T-helper 9 cell (primary cell): ENCODE measurements around the gene CLDN2.
"Not testable (repeated sequence)": the region's sequence is repeated elsewhere in the genome, so short reads cannot be mapped to it uniquely, and the experiment has no call there.

Source experiments
- DNase-seq: peaks from one replicate; pipeline ENCODE4 v3.0.0-alpha.2; 2020
- total RNA-seq, 2 donors: gene quantifications; one replicate each; lab custom pipeline; 2026; lab: John Stamatoyannopoulos, UW

CLDN2 gene, protein sequence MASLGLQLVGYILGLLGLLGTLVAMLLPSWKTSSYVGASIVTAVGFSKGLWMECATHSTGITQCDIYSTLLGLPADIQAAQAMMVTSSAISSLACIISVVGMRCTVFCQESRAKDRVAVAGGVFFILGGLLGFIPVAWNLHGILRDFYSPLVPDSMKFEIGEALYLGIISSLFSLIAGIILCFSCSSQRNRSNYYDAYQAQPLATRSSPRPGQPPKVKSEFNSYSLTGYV
- total RNA-seq, result 0 reads per million in 2 donors

DNA sequence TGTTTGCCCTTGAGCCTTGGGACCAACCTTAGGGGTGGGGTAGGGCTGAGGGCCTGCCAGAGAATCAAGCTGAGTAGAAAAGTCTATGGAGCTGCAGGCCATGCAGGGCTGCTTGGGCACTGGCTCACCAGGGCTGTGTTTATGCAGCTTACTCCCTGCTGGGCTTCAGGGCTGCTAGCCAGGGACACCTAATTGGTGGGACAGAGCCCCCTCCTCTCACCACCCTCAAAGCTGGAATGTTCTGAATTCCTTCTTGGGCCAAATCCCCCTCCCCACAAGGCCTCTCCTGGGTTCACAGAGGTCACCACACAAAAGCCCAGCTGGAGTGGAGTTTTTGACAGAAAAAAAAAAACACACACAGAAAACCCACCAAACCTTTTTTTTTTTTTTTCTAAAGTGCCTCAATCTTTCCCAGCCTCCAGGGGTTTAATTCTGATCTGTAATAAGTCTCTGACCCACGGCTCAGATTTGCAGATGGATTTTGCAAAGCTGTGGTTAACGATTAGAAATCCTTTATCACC, at the start of gene CLDN2:
CLDN2 (plus strand) TSS at position 471 of the 521 bp plus-strand sequence. CDS start 7,827 bp downstream, outside the sequence.
- DNase-seq, result no peak

DNA sequence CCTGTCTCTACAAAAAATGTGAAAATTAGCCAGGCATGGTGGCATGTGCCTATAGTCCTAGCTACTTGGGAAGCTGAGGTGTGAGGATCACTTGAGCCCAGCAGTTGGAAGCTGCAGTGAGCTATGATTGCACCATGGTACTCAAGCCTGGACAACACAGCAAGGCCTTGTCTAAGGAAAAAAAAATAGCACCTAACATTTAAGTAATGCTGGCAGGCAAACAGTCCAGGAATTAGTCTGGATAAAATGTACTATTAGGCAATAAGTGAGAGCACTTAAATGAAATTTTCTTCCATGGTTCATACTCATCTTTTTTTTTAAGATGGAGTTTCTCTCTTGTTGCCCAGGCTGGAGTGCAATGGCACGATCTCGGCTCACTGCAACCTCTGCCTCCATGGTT, 47.4 kb upstream of the CLDN2 start:
- DNase-seq, result not testable (repeated sequence)

DNA sequence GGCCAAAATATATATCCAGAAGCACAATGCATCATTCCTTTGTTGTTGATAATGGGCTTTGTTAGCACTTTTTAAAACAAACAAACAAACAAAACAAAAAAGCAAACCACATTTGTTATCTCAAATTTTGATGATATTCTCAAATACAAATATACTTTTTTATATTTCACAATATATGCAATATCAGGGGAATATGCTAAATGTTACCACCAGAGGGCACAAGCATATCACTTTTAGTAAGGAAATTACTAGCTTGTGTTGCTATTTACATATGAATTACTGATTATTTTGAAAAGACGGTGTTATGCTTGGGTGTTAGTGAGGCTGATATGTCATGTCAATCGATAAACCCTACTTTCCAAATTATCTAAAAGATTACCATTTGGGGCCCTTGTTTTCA, 46.1 kb upstream of the CLDN2 start:
- DNase-seq, result no peak

DNA sequence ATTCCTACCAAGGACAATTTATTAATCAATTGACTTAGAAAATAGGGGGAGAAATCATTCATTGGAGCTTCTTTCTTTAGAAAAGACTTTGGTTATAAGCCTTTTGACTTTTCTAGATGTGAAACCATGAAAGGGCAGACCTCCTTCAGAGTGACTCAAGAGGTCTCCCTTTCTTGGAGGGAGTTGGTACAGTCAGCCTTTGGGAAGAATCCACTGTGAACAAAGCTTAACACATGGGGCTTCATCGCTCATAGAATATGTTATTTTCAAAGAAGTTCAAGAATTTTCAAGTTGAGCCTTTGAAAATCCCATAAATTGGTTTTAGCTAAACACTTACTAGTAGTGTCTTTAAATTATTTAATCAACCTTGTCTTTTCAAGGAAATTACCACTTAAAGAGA, 45.1 kb upstream of the CLDN2 start:
- no peak for DNase-seq

DNA sequence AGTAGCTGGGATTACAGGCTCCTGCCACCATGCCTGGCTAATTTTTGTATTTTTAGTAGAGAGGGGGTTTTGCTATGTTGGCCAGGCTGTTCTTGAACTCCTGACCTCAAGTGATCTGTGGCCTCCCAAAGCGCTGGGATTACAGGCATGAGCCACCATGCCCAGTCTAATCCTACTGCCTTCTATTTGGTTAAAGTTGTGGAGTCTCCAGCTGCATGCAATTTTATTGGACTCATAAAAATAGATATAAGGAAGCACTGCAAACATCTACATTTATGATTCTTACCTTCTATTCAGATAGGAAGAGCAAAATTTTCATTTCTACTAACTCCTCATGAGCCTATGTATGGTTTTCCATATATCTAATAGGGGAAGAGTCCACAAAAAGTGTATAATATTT, 30.7 kb upstream of the CLDN2 start:
- no peak for DNase-seq

DNA sequence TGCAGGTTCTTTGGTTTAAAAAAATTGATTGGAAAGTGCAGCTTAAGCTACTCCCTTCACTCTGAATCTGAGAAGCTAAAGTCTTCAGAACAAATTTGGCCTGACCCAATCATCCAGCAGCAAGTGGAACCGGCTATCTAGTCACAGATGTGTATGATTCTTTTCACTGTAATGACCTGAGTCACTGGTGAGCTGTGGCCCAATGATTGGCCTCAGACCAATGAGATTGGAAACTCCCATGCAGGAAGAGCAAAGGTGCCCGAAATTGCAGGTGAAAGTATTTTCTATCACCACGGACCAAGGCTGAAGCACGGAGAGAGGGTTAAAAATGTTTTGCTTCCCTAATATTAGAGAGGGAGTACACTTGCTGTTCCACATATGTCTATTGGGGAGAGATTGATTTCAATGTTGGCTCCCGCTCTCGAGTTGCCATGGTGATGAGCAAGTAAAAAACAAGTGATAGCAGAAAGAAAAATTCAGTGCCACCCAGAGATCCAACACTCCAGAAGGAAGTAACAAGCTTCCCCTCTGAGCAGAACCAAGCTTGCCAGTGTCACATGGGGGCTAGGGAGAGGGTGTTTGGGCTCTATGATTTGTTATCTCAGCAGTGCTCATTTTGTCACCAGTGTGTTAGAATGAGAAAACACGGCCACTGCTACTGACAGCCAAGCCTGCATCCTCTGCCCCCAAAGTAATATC, 28.3 kb upstream of the CLDN2 start:
- DNase-seq, result no peak

DNA sequence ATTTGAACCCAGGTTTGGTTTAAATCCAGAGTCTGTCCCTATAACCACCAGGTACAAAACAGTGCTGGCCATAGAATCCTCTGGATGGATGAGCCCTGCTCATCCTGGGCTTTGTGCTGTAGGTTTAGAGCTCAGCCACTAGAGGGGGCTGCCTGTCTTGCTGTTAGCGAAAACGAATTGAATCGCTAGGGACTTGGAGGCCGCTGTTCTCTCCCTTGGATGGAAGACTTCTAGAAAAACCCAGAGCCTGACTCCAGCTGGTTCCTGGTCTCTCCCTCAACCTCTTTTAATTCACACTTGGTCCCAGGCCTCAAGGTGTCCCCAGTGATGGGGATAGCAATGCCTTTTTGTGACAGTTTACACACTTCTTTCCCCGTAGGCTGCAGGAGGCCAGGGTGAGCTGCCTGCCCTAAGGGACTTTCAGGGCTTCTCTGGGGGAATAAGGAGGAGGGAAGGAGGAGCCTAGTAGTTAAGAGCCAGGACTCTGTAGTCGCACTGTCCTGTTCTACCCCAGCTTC, 25.8 kb upstream of the CLDN2 start:
- peak; percentile 34 for DNase-seq

DNA sequence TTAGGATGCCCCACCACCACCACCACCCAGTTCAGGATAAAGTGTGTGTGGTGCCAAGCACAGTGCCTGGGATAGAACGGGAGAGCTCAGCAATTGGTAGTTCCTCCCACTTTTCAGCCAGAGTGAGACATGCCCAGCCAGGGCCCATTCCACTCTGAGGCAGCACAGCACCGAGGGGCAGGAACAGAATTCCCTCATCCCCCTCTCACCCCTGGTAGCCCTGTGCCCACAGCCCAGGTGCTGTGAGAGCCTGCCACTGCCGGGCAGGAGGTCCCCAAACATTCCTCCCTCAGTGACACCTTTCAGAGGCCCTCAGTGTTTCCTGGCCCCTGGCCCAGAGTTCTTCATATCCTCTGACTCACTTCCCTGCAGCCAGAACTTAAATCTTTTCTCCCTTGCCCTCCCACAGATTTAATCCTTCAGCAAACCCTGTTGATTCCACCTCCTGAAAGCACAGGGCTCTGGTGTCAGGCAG, 25.2 kb upstream of the CLDN2 start:
- no peak for DNase-seq

DNA sequence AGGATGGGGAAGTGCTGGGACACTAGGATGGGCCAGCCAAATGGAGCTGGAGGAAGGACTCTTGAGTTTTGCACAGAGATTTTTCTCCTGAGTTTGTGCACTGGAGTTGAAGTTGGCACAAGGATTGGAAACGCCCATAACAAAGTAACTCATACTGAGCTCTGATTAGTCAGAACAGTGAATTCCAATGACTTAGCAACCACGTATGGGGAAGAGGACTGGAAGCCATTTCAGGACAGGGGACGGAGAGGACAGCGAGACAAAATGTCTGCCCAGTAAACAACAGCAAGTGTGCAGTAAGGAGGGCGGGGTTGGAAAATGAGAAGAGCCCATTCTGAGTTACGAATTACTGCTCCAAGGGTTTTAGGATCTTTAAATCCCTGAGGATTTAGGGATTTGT, 22.9 kb upstream of the CLDN2 start:
- DNase-seq, result no peak

DNA sequence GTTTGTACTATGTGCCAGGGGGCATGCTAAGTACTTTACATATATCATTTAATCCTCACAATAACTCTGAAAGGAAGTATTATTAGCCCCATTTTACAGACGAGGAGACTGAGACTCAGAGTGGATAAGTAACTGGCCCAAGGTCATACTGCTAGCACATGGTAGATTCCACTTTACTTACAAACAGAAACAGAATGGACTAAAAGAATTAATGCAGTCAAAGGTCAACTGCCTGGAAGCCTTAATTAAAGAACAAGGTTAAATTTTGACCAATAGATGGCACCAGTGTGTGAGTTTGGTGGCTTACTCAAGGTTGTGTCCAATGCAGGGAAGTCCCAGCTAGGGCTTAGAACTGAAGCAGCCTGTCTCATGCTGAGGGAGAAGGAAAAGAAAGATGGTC, 21.7 kb upstream of the CLDN2 start:
- no peak for DNase-seq

DNA sequence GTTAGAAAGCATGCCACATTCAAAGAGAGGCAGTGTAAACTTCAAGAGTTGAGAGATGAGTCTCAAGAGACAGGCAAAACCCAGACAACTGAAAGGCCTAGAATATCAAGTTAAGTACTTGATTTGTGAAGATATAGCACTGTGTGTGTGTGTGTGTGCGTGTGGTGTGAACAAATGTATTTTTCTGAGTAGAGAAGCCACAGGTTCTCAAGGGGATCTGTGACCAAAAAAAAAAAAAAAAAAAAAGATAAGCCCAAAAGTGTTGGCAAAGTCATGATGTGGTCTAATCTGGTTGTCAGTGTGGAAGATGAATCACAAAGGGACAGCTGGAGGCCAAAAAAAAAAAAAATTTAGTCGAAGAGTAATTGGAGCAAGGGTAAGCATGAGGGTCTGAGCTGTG, 20.9 kb upstream of the CLDN2 start:
- no peak for DNase-seq

DNA sequence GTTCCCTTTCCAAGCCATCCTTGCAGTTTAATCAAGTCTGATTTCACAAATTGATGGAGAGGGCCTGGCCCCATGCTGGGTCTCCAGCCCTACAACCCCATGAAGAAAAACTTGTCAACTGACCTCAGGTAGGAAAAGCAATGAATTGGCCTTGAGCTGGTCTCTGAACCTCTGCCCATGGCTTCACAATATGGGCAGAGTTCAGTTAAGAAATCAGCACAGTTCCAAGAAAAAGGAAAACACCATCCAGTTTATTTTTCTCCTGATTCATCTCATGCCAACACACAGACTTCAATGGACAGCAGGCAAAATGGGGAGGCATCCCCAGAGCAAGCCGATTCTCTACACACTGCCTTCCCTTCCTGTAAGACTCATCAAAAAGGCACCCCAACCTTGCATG, 20.4 kb upstream of the CLDN2 start:
- no peak for DNase-seq

DNA sequence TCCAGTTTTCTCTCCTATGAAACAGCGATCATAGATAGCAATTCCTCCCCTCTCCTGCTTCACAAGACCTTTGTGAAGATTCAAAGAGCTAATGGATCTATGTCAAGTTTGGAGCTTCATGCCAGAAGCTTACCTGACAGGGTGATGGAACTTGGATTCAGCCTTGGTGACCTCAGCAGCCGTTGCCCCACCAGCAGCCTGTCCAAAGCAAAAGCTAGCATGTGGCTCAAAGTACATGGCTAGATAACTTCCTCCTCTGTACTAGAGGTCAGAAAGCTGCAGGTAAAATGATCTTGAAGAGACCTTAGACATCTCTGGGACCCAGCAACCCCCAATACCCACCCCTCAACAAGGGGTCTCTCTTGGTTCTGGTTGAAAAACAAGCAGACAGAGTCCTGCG, 18.9 kb upstream of the CLDN2 start:
- DNase-seq, result no peak

DNA sequence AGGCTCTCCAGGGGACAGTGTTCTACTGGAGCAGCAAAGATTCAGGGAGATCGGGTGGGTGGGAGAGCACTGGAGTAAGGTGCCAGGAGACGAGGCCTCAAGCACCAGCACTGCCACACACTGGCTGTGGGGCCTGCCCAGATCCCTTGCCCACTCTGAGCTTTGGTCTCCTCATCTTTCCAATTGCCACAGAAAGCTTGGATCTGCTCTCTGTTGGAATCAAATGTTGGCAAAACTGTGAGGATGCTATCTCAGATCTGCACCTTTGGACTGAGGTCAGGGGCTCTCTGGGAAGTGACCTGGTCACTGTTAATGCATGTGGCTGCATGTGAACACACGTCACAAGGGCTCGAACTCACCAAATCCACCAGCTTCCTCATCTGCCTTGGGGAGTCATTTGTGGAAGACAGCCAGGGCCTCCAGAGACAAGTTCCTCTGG, 18.4 kb upstream of the CLDN2 start:
- no peak for DNase-seq

DNA sequence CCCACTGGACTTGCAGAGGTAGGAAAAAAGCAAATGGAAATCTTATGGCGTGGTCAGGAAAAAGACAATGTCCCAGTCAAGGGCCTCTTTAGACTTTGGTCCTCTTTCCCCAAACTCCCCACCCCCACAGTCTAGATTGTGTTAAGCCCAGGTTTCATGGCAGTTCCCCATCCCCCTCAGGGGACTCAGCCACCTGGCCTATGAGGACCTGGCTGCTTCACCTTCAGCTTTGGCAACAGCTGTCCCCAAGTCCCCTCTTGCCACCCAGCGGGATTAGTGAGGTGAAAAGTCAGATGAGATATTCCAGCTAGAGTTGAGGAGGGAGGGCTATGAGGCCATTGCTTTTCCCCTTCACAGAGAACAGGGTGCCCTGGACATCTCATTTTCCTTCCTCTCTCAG, 17.5 kb upstream of the CLDN2 start:
- DNase-seq, result no peak

DNA sequence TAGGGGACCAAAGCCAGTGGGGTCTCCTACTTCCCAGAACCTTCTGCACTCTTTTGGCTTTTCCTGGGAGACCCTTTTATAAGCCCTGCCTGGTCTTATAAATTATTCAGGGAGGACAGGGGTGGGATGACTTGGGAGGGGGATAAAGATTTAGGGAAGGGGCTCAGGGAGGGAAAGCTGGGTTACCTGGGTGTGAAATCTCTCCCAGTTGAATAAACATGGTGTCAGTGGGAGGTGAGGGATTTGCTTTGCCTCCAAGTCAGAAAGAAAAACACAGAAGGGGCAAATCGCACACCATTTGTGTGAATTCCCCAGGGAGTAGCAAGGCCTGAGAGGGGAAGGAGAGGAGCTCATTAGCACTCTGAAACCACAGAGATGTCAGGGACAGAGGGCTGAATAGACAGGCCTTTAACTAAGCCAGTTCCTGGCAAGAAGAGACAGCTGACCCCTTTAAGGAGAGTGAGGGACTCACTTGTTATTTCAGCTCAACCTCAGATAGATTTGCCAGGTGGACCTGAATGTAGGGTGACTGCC, 16.8 kb upstream of the CLDN2 start, which contains the start of gene RIPPLY1:
RIPPLY1 (minus strand) TSS at position 51 of the 534 bp plus-strand sequence. CDS start 54 bp downstream, outside the sequence.
- DNase-seq, result no peak

DNA sequence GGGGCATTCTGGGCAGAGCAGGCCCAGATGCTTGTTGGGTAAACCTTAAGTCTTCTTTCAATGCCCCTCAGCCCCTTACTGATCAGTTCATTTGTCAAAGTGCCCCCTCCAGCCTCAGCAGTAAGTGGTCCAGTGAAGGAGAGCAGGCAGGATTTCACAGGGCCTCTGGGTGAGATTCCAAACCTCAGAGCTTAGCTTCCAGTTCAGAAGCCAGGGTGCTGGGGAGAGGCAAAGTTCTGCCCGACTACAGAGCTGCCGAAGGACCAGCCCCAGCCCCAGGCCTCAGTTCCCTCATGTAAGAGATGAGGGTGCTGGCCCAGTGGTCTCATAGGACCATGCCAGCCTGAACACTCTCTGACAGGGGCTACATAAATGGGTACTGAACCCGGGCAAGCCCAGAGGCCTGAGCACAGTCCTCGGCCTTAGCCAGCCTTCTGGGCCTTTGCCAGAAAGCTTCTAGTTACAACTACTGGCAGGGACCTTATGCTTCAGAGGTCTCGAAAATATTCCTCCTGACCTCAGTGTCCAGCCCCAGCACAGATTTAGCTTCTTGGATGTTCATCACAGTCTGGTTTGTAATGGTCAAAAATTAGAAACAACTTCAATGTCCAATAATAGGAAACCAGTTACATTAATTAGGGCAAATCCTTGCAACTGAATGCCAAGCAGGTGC, 16.2 kb upstream of the CLDN2 start:
- DNase-seq, result no peak

DNA sequence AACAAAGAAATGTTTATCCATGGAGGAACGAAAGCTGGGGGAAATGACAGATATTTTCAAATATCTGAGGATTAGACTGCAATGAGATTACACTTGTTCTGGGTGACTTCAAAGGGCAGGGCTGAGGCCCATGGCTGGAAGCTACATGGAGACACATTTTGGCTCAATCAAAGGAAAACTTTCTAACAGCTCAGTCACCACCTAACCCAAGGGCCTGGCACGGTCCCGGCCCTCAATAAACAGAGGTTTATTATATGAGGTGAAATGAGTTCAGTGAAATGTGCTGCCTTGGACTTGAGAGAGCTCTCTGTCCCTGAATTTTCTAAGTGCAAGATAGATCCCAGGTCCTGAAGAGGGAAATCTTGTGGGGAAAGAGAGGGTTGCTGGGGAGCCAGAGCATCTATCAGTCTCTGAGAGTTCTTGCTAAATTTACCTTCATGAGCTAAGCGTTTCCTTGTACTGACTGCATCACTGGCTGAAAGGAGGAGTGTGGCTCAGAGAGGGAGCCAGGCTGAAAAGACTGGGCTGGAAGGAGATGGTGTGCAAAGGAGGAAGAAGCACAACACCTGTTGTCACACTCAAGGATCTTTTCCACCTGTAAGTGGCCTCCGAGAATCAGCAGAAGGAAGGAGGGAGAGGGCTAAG, 15.0 kb upstream of the CLDN2 start:
- DNase-seq, result no peak

DNA sequence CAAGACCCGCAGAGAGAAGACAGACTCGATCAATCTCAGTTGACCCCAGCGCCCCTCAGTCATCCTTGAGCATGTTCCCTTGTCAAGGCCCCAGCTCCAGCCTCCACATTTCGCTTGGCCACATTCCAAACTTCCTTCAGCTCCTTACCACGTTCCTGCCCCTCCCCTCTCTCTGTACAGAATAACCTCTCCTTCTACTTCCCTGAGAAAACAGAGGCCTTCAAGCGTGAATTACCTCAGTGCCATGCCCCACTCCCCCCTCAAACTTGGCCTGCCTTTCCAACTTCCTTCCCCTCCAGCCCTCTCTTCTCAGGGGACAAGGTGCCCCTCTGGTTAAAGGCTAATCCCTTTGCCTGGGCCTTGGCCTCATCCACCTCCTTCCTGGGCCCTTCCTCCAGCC, 13.8 kb upstream of the CLDN2 start:
- no peak for DNase-seq

DNA sequence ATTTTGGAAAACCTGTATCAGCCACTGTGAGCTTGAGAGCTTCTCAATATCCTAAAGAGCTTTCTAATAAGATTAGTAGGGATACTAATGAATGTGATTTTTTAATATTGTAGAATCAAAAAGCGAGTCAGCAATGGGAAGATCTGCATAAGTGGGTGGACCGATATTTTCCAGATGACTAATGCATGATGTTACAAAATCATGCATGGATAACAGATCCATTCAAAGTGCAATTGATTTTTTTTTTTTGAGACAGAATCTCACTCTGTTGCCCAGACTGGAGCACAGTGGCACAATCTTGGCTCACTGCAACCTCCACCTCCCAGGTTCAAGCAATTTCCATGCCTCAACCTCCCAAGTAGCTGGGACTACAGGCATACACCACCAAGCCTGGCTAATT, 7.3 kb upstream of the CLDN2 start:
- DNase-seq, result no peak

DNA sequence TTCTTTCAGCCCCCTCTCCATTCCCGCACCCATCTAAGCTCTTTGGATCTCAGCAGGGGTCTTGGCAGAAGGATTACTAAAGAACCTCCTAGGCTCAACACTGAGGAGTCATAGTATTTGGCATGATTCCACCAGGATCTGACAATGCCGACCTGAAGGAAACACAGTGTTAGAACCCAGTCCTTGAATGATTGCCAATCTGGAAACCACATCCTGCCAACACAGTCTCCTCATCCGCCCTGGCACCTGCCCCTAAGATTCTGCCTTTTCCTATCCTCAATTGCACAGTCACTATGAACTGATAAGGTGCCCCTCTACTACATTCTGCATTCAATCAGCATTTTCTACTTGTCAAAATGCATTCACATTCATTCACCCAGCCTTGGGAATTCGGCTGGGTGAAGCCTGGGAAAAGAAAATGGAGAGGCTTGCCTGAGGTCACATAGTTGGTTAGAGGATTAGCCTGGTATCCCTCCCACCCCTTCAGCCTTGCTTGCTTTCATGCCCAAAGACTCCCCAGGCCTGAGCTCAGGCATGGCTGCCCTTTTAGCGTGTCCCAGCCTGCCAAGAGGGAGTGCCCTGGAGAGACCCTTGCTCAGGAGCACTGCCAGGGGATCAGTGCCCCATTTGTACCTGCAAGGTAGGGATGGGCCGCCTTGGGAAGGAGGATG, 2.2 kb upstream of the CLDN2 start:
- peak; percentile 6 for DNase-seq

DNA sequence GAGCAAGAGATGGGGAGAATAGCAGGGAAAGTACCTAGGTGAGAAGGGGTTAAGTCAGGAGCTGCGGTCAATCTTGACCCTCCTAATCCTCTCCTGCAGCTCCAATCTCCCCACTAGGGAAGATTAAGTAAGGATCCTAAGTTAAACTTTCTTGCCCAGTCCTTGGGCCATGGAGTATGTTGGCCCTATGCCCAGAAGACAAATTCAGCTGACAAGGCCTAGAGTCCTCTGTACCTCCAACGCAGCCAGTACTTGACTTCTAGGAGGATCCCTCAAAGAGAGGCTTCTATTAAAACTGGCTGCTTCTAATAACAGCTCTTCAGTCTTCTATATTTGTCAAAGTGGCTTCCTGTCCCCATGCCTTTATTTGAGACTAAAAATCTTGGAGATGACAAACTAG, 1.4 kb downstream of the CLDN2 start:
- no peak for DNase-seq
